Esophagus muscularis mucosa (tissue), 3 donors: ENCODE data around the gene GCN1.

ENCODE experiments used
- CTCF ChIP-seq, 3 experiments: fragments of 200-600 bp in 2 of 3; fragments of 450-650 bp in 1 of 3; sonication (generic) in 2 of 3; IDR thresholded peaks; one replicate each; pipeline ENCODE4 v1.5.1; 2017 to 2019; ENCODE audit warnings: antibody characterized with exemption in 3 of 3, mild to moderate bottlenecking in 2 of 3, moderate library complexity in 1 of 3
- POLR2A ChIP-seq: fragments of 450-650 bp; IDR thresholded peaks from one replicate; pipeline ENCODE4 v1.6.1; 2017; ENCODE audit warnings: antibody characterized with exemption, moderate library complexity, mild to moderate bottlenecking, low read depth

GRCh38 chr12:120215766-120216735 is 21.5 kb upstream of the GCN1 start:
- TF ChIP-seq CTCF (IDR thresholded peaks at IDR 0.05) (no peak), POLR2A (no peak)
